SK-N-SH (cell line): Measurements from ENCODE around the gene PIP4K2A. TPM values are rescaled to one million over a fixed set of nuclear protein-coding genes. Genes with fewer than 3 reads are reported as not detected.
"Not testable (repeated sequence)": the region's sequence is repeated elsewhere in the genome, so short reads cannot be mapped to it uniquely, and the experiment has no call there.

Experiments used
- CTCF ChIA-PET: fragments of 300-600, 350-600 bp; formaldehyde crosslinking; extraction: SDS; loops from one replicate; lab custom pipeline; 2021; lab: Yijun Ruan, JAX
- POLR2A ChIA-PET: fragments of 350-600 bp; sonication (Branson Sonifier 250); formaldehyde crosslinking; extraction: SDS; loops from one replicate; lab custom pipeline; 2020; ENCODE audit warnings: antibody characterized with exemption, inconsistent platforms; lab: Yijun Ruan, JAX
- DNase-seq: peaks from one replicate; pipeline ENCODE4 v3.0.0; 2012
- H2AFZ ChIP-seq: fragments of 200-600 bp; sonication (generic); 2 replicates; pipeline ENCODE4 v1.8.1; 2016; ENCODE audit warnings: antibody characterized with exemption, mild to moderate bottlenecking, low read depth
- H3F3A ChIP-seq: fragments of 200-600 bp; sonication (generic); replicated peaks from 2 replicates; pipeline ENCODE3; 2016; ENCODE audit warnings: antibody characterized with exemption, mild to moderate bottlenecking; ENCODE audit not compliant: insufficient read depth
- H3K27ac ChIP-seq, 2 experiments: fragments of 200-500 bp in 1 of 2; fragments of 200-600 bp in 1 of 2; sonication (Bioruptor generic) in 1 of 2; sonication (generic), shearing (Covaris generic) in 1 of 2; 2 replicates each; pipeline versions ENCODE4 v1.5.1 to v1.6.1; 2014 to 2016; ENCODE audit warnings: low read depth in 2 of 2, inconsistent platforms in 1 of 2, low read length in 1 of 2, mild to moderate bottlenecking in 1 of 2, mixed read lengths in 1 of 2
- H3K27me3 ChIP-seq: fragments of 200-600 bp; sonication (generic), shearing (Covaris generic); 2 replicates; pipeline ENCODE4 v1.6.1; 2016; ENCODE audit warnings: mixed run types; ENCODE audit not compliant: insufficient read depth
- H3K36me3 ChIP-seq, 2 experiments: fragments of 200-500 bp in 1 of 2; fragments of 200-600 bp in 1 of 2; sonication (Bioruptor generic) in 1 of 2; sonication (generic) in 1 of 2; replicated peaks in 1 of 2; 2 replicates each; pipeline versions ENCODE3 to v1.5.1; 2014 to 2016; ENCODE audit warnings: low read length in 1 of 2, mild to moderate bottlenecking in 1 of 2; ENCODE audit not compliant: insufficient read depth in 2 of 2, control insufficient read depth in 1 of 2
- H3K4me1 ChIP-seq, 2 experiments: fragments of 200-500 bp in 1 of 2; fragments of 200-600 bp in 1 of 2; sonication (Bioruptor generic) in 1 of 2; sonication (generic), shearing (Covaris generic) in 1 of 2; 2 replicates each; pipeline versions ENCODE4 v1.5.1 to v1.6.1; 2014 to 2016; ENCODE audit warnings: low read depth in 1 of 2, low read length in 1 of 2, mixed run types in 1 of 2; ENCODE audit not compliant: insufficient read depth in 2 of 2, control insufficient read depth in 1 of 2
- H3K4me2 ChIP-seq: fragments of 200-600 bp; sonication (generic), shearing (Covaris generic); 2 replicates; pipeline ENCODE4 v1.6.1; 2017; ENCODE audit warnings: mixed run types
- H3K4me3 ChIP-seq, 2 experiments: fragments of 200-500 bp in 1 of 2; fragments of 200-600 bp in 1 of 2; sonication (Bioruptor generic) in 1 of 2; sonication (generic), shearing (Covaris generic) in 1 of 2; 2 replicates each; pipeline versions ENCODE4 v1.5.1 to v1.8.1; 2014 to 2016; ENCODE audit warnings: low read depth in 2 of 2, inconsistent platforms in 1 of 2, low read length in 1 of 2, mild to moderate bottlenecking in 1 of 2, mixed read lengths in 1 of 2, moderate library complexity in 1 of 2
- H3K79me2 ChIP-seq: fragments of 200-600 bp; sonication (generic); 2 replicates; pipeline ENCODE4 v1.8.1; 2017; ENCODE audit warnings: mild to moderate bottlenecking; ENCODE audit not compliant: insufficient read depth
- H3K9ac ChIP-seq: fragments of 200-600 bp; sonication (generic); 2 replicates; pipeline ENCODE4 v1.6.1; 2017; ENCODE audit warnings: mixed run types
- H3K9me2 ChIP-seq: fragments of 200-600 bp; sonication (generic); 2 replicates; pipeline ENCODE4 v1.6.1; 2017; ENCODE audit warnings: mixed run types
- H3K9me3 ChIP-seq: fragments of 200-600 bp; sonication (generic); 2 replicates; pipeline ENCODE4 v1.6.1; 2017; ENCODE audit warnings: mixed run types, mild to moderate bottlenecking, moderate library complexity
- H4K20me1 ChIP-seq: fragments of 200-600 bp; sonication (generic); 2 replicates; pipeline ENCODE4 v1.6.1; 2017; ENCODE audit warnings: mild to moderate bottlenecking, mixed run types; ENCODE audit not compliant: insufficient read depth
- ELF1 ChIP-seq: IDR thresholded peaks from 2 replicates; pipeline ENCODE4 v1.4.0; 2012
- EZH2phosphoT487 ChIP-seq: fragments of 200-600 bp; sonication (generic); IDR thresholded peaks from 2 replicates; pipeline ENCODE4 v1.6.1; 2017; ENCODE audit warnings: low read depth, mixed run types, mild to moderate bottlenecking, antibody characterized with exemption, moderate library complexity, borderline replicate concordance
- FOSL2 ChIP-seq: IDR thresholded peaks from 2 replicates; pipeline ENCODE4 v1.4.0; 2012; ENCODE audit warnings: low read depth, mild to moderate bottlenecking, moderate library complexity, borderline replicate concordance
- GABPA ChIP-seq: IDR thresholded peaks from 2 replicates; pipeline ENCODE4 v1.4.0; 2012; ENCODE audit warnings: low read depth, mild to moderate bottlenecking
- GATA2 ChIP-seq: sonication (generic); formaldehyde crosslinking; IDR thresholded peaks from 2 replicates; pipeline ENCODE4 v1.5.0; 2020; ENCODE audit warnings: mild to moderate bottlenecking, missing genetic modification reagents
- JUND ChIP-seq: IDR thresholded peaks from 2 replicates; pipeline ENCODE4 v1.4.0; 2012
- NRF1 ChIP-seq: IDR thresholded peaks from 2 replicates; pipeline ENCODE4 v1.6.1; 2012; ENCODE audit warnings: low read depth, mild to moderate bottlenecking, low read length
- PBX3 ChIP-seq: IDR thresholded peaks from 2 replicates; pipeline ENCODE4; 2012
- POLR2AphosphoS5 ChIP-seq: IDR thresholded peaks from 2 replicates; pipeline ENCODE4 v1.6.1; 2012; ENCODE audit warnings: low read depth, low read length
- RAD21 ChIP-seq: IDR thresholded peaks from 2 replicates; pipeline ENCODE4 v1.6.1; 2012; ENCODE audit warnings: mild to moderate bottlenecking, low read length
- RCOR1 ChIP-seq: fragments of 150-350 bp; IDR thresholded peaks from 2 replicates; pipeline ENCODE4 v1.6.1; 2017; ENCODE audit warnings: antibody characterized with exemption, low read length
- SMC3 ChIP-seq: IDR thresholded peaks from 2 replicates; pipeline ENCODE4 v1.6.1; 2012; ENCODE audit warnings: low read depth, low read length, improper control_type of control experiment
- TAF1 ChIP-seq: IDR thresholded peaks from 2 replicates; pipeline ENCODE4 v1.6.1; 2012; ENCODE audit warnings: low read depth, mild to moderate bottlenecking, low read length, moderate library complexity, borderline replicate concordance
- TCF12 ChIP-seq: IDR thresholded peaks from 2 replicates; pipeline ENCODE4 v1.4.0; 2012
- USF2 ChIP-seq: fragments of 150-350 bp; IDR thresholded peaks from 2 replicates; pipeline ENCODE4 v1.6.1; 2017; ENCODE audit warnings: antibody characterized with exemption, low read length, low read depth, borderline replicate concordance
- YY1 ChIP-seq: IDR thresholded peaks from 2 replicates; pipeline ENCODE4 v1.4.0; 2012; ENCODE audit warnings: low read depth, mild to moderate bottlenecking
- ZBTB33 ChIP-seq: IDR thresholded peaks from 2 replicates; pipeline ENCODE4 v1.4.0; 2012; ENCODE audit warnings: low read depth, borderline replicate concordance
- WGBS: methylation state at CpG from one replicate; pipeline ENCODE4 v1.1.6; 2017; ENCODE audit warnings: low lambda C conversion rate; 5-methylcytosine and 5-hydroxymethylcytosine counted together
- polyA plus RNA-seq, 3 experiments: library from polyadenylated mRNA; depleted of rRNA; stranded (reverse); fragments of >200 nt; gene quantifications; 2 replicates each; pipeline ENCODE4 v1.2.3, GENCODE V29; 2012
- TF ChIP-seq, protein P1 (sequence below): fragments of 200-600 bp; sonication (generic); IDR thresholded peaks from 2 replicates; pipeline ENCODE4 v1.6.1; 2017; ENCODE audit warnings: antibody characterized with exemption, mild to moderate bottlenecking, moderate library complexity

PIP4K2A gene
- polyA plus RNA-seq, 1 of the 3 experiments (the other 2 are of a cell fraction): 10.8 TPM

DNA sequence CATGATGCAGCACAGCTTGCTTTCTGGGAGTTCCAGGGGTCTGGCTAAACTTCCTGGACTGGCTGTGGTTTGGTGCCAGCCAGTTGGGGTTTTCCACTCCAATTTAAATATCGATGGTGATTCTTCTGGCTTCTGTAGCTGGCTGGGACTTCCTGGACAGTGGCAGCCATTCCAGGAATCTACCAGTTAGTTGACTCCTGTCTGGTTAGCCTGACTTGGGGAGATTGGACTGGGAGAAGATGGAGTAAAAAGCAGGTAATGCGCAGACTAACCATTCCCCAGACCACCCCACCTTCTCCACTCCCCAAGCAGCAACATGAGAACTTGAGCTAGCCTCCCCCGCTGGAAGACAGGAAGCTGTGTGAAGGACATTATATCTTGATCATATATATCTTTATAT is 6.3 kb upstream of the PIP4K2A start:
- DNase-seq: no peak
- no peak overlapping the region for H3K4me2 ChIP-seq
- ChIA-PET POLR2A (no interaction called here), CTCF (interaction anchor here (0.6 to 1.2 kb wide), 3 partner anchors 30 to 320 kb away, joined by 3 to 4 read pairs (median 3); no protein-coding TSS in a partner anchor)
- no peaks in the 10 kb centered on the region for H3K9me2 ChIP-seq
- no peaks in the 10 kb centered on the region for H4K20me1 ChIP-seq
- H3F3A ChIP-seq: no peaks in the 10 kb centered on the region
- H3K9ac ChIP-seq: no peak overlapping the region
- TF ChIP-seq USF2 (no peak), JUND (no peak), GATA2 (CRISPR knock-in tag) (no peak), ZBTB33 (no peak), RAD21 (no peak), NRF1 (no peak)
- TF ChIP-seq, protein P1, sequence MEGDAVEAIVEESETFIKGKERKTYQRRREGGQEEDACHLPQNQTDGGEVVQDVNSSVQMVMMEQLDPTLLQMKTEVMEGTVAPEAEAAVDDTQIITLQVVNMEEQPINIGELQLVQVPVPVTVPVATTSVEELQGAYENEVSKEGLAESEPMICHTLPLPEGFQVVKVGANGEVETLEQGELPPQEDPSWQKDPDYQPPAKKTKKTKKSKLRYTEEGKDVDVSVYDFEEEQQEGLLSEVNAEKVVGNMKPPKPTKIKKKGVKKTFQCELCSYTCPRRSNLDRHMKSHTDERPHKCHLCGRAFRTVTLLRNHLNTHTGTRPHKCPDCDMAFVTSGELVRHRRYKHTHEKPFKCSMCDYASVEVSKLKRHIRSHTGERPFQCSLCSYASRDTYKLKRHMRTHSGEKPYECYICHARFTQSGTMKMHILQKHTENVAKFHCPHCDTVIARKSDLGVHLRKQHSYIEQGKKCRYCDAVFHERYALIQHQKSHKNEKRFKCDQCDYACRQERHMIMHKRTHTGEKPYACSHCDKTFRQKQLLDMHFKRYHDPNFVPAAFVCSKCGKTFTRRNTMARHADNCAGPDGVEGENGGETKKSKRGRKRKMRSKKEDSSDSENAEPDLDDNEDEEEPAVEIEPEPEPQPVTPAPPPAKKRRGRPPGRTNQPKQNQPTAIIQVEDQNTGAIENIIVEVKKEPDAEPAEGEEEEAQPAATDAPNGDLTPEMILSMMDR: no peak
- no peak overlapping the region for H3K27ac ChIP-seq
- no peaks in the 10 kb centered on the region for H3K27me3 ChIP-seq
- H2AFZ ChIP-seq: no peak overlapping the region
- no peaks in the 10 kb centered on the region for H3K36me3 ChIP-seq
- no peaks in the 10 kb centered on the region for H3K4me1 ChIP-seq
- H3K79me2 ChIP-seq: no peaks in the 10 kb centered on the region
- H3K9me3 ChIP-seq: no peaks in the 10 kb centered on the region
- no peak overlapping the region for H3K4me3 ChIP-seq
- WGBS: 70% methylated on average over 3 of the region's 3 CpGs

DNA sequence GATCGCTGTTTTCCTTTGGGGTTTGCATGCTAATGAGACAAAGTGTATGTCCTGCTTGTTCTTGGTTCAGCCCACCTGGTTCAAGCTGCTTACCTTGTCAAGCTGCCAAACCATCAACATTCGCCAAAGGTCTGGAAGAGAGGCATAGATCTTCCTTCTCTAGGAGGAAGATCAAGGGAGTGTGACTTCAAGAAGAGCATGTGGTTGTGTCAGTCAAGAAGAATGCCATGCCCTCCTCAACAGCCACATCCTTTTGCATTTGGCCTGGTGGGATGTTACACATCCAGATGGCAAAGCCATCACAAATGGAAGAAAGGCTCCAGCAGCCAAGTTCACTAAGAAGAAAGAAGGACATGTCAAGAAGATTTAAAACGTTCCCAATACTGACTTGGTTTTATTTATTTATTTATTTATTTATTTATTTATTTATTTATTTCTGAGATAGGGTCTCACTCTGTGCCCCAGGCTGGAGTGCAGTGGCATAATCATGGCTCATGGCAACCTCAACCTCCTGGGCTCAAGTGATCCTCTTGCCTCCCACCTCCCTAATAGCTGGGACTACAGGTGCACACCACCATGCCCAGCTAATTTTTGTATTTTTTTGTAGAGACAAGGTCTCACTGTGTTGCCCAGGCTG is 5.1 kb upstream of the PIP4K2A start:
- no peak overlapping the region for H3K9ac ChIP-seq
- no peaks in the 10 kb centered on the region for H3K36me3 ChIP-seq
- no peak overlapping the region for H2AFZ ChIP-seq
- ChIA-PET CTCF (no interaction called here), POLR2A (no interaction called here)
- H3K9me2 ChIP-seq: no peaks in the 10 kb centered on the region
- 94% methylated on average over 3 of the region's 3 CpGs for WGBS
- H3K4me3 ChIP-seq: no peak overlapping the region
- no peaks in the 10 kb centered on the region for H3F3A ChIP-seq
- DNase-seq: no peak
- H4K20me1 ChIP-seq: no peaks in the 10 kb centered on the region
- no peaks in the 10 kb centered on the region for H3K79me2 ChIP-seq
- H3K4me2 ChIP-seq: no peak overlapping the region
- H3K9me3 ChIP-seq: no peaks in the 10 kb centered on the region
- H3K27ac ChIP-seq: no peak overlapping the region
- peaks cover 0 to 5% of the 10 kb centered on the region in 2 experiments; a peak in 1 of 4 replicates for H3K4me1 ChIP-seq
- H3K27me3 ChIP-seq: no peaks in the 10 kb centered on the region
- TF ChIP-seq SMC3 (no peak), TAF1 (no peak), TCF12 (no peak), RCOR1 (no peak), FOSL2 (no peak), YY1 (no peak), PBX3 (no peak), ELF1 (no peak), POLR2AphosphoS5 (no peak), EZH2phosphoT487 (no peak), GABPA (no peak), RAD21 (no peak)

DNA sequence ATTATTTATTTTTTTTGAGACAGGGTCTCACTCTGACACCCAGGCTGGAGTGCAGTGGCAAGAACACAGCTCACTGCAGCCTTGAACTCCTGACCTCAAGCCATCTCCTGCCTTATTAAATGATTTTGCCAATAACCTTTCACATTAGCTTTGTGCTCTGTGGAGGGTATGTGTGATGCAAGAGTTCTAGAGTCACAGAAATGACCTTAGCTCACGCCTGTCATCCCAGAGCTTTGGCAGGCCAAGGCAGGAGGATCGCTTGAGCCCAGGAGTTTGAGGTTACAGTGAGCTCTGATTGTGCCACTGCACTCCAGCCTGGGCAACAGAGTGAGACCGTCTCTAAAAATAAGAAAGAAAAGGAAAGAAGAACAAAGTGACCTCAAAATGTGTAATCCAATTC is 4.3 kb upstream of the PIP4K2A start:
- CTCF ChIA-PET, H4K20me1 ChIP-seq, H3K36me3 ChIP-seq, H3K9me3 ChIP-seq, H3K79me2 ChIP-seq, H3K9ac ChIP-seq, H3K4me2 ChIP-seq, H3K9me2 ChIP-seq, H3F3A ChIP-seq, H3K27me3 ChIP-seq, POLR2A ChIA-PET, DNase-seq, H3K4me1 ChIP-seq, H3K27ac ChIP-seq, H2AFZ ChIP-seq, H3K4me3 ChIP-seq: not testable (repeated sequence)
- WGBS: 88% methylated on average over 3 of the region's 3 CpGs
